Middle frontal gyrus (tissue), 1 donor: ENCODE data around the gene DCLK2.
"Not testable (repeated sequence)": the region's sequence is repeated elsewhere in the genome, so short reads cannot be mapped to it uniquely, and the experiment has no call there.

Experiments used
- DNase-seq: peaks from one replicate; pipeline ENCODE4 v3.0.0-alpha.2; 2015; ENCODE audit warnings: low spot score; ENCODE audit errors: extremely low spot score

DCLK2 gene

GRCh38 chr4:150149381-150149780 lies 71.1 kb downstream of the DCLK2 start:
- no peak for DNase-seq

- DNase-seq = no peak
Observed at GRCh38 chr4:150150629-150151062, 72.4 kb downstream of the DCLK2 start.

- no peak for DNase-seq
Observed at GRCh38 chr4:150152766-150153165, 74.5 kb downstream of the DCLK2 start.

GRCh38 chr4:150155391-150155790 lies 77.1 kb downstream of the DCLK2 start:
- DNase-seq = no peak

- no peak for DNase-seq
Observed at GRCh38 chr4:150156543-150156942, 78.3 kb downstream of the DCLK2 start.

GRCh38 chr4:150158041-150158440 lies 79.8 kb downstream of the DCLK2 start:
- no peak for DNase-seq

- no peak for DNase-seq
Observed at GRCh38 chr4:150160473-150160872, 82.2 kb downstream of the DCLK2 start.

GRCh38 chr4:150161109-150161508 lies 82.9 kb downstream of the DCLK2 start:
- DNase-seq = no peak

- DNase-seq = not testable (repeated sequence)
Observed at GRCh38 chr4:150162020-150162419, 83.8 kb downstream of the DCLK2 start.

- DNase-seq = no peak
Observed at GRCh38 chr4:150164055-150164454, 85.8 kb downstream of the DCLK2 start.

- DNase-seq = no peak
Observed at GRCh38 chr4:150164956-150165629, 86.8 kb downstream of the DCLK2 start.

- no peak for DNase-seq
Observed at GRCh38 chr4:150167054-150167453, 88.8 kb downstream of the DCLK2 start.

GRCh38 chr4:150173432-150173861 lies 95.2 kb downstream of the DCLK2 start:
- no peak for DNase-seq

GRCh38 chr4:150173982-150174398 lies 95.7 kb downstream of the DCLK2 start:
- DNase-seq = no peak

GRCh38 chr4:150176547-150176946 lies 98.3 kb downstream of the DCLK2 start:
- no peak for DNase-seq

- no peak for DNase-seq
Observed at GRCh38 chr4:150178161-150178560, 99.9 kb downstream of the DCLK2 start.

GRCh38 chr4:150181536-150181935 lies 103.3 kb downstream of the DCLK2 start:
- no peak for DNase-seq

- DNase-seq = no peak
Observed at GRCh38 chr4:150182794-150183193, 104.5 kb downstream of the DCLK2 start.

- not testable (repeated sequence) for DNase-seq
Observed at GRCh38 chr4:150185033-150185432, 106.8 kb downstream of the DCLK2 start.

- DNase-seq = no peak
Observed at GRCh38 chr4:150192986-150193385, 114.7 kb downstream of the DCLK2 start.

GRCh38 chr4:150197256-150197655 lies 119.0 kb downstream of the DCLK2 start:
- not testable (repeated sequence) for DNase-seq

- no peak for DNase-seq
Observed at GRCh38 chr4:150199056-150199455, 120.8 kb downstream of the DCLK2 start.

- DNase-seq = no peak
Observed at GRCh38 chr4:150205016-150205415, 126.8 kb downstream of the DCLK2 start.
